ENCODE measurements around the gene CDK7.

CDK7 gene

DNA sequence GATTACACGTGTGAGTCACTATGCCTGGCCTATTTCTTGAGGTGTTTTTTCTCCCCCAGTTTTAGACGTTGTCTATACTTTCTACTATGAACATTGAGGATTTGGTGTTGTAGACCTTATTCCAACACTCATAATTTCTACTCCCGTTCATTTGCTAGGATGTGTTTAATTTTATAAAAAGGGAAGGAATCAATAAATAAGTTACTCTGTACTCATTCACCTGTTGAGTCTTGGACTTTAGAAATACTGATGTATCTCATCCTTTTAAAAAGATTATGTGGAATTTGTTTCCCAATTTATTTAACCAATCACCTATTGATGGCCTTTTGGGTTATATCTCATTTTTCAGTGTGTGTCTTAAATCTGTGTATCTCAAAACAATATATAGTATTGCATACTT, 3.2 kb downstream of the CDK7 start:
- DNase-seq, result no peak

DNA sequence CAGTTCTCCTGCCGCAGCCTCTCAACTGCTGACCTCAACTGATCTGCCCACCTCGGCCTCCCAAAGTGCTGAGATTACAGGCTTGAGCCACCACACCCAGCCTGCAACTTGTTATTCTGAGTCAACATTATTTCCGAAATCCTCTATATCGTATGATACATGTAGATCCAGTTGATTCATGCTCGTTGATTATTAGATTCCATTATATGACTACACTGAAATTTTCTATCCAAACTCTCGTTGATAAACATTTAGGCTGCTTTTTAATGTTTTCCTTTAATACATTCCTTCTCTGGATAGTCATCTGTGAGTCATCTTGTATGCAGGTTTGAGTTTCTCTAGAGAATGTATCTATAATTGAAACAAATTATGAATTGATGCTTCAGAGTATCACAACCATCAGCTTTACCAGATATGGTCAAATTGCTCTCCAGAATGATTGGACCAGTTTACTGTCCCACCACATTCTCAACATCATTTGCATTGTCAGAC, 4.1 kb downstream of the CDK7 start:
- DNase-seq, result peak; percentile 90

DNA sequence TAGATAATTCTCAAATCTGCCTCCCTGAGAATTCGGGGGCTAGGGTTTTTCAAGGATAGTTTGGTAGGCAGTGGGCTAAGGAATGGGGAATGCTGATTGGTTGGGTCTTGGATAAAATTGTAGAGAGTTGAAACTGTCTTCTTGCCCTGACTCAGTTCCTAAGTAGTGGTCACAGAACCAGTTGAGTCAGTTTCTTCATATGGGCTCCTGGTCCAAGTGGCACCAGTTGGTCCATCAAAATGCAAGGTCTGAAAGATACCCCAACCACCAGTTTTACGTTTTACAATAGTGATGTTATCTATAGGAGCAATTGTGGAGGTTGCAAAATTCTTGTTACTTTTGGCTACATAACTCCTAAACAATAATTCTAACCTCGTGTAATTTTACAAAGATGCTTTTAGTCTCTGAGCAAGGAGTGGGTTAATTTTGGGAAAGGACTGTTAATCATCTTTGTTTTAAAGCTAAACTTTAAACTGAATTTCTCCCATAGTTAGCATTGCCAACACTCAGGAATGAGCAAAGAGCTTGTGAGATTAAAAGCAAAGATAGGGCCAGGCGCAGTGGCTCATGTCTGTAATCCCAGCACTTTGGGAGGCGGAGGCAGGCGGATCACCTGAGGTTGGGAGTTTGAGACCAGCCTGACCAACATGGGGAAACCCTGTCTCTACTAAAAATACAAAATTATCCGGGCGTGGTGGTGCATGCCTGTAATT, 7.7 kb downstream of the CDK7 start:
- DNase-seq, result no peak

DNA sequence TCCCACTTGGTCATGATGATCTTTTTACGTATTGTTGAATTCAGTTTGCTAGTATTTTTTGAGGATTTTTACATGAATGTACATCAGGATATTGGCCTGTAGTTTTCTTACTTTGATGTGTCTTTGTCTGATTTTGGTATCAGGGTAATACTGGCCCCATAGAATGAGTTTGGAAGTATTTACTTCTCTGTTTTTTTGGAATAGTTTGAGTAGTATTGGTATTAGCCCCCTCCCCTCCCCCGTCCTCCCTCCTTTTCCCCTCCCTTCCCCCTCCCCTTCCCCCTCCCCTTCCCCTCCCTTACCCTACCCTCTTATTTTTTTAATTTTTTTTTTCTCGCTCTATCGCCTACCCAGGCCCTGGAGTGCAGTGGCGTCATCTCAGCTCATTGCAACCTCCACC, 10.3 kb downstream of the CDK7 start:
- no peak for DNase-seq

DNA sequence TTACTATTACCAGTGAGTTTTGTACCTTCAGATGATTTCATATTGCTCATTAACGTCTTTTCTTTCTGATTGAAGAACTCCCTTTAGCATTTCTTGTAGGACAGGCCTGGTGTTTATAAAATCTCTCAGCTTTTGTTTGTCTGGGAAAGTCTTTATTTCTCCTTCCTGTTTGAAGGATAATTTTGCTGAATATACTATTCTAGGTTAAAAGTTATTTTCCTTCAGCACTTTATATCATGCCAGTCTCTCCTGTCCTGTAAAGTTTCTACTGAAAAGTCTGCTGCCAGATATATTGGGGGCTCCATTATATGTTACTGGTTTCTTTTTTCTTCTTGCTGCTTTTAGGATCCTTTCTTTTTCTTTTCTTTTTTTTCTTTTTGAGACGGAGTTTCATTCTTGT, 13.3 kb downstream of the CDK7 start:
- no peak for DNase-seq

DNA sequence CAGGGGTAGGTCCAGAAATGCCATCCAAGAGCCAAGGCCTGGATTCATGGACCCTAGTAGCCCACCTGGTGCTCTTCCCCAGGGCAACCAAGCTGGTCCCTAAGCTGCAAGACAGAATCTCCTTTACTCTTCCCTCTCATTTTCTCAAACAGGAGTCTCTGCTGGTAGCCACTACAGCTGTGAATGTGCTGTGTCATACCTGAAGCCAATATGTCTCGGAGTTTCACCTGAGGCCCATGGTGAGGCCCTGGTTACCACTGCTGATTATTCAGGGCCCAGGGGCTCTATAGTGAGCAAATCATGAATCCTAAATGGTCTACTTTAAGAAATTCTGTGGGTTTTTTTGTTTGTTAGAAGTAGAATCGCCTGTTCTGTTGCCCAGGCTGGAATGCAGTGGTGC, 15.9 kb downstream of the CDK7 start:
- DNase-seq, result no peak

DNA sequence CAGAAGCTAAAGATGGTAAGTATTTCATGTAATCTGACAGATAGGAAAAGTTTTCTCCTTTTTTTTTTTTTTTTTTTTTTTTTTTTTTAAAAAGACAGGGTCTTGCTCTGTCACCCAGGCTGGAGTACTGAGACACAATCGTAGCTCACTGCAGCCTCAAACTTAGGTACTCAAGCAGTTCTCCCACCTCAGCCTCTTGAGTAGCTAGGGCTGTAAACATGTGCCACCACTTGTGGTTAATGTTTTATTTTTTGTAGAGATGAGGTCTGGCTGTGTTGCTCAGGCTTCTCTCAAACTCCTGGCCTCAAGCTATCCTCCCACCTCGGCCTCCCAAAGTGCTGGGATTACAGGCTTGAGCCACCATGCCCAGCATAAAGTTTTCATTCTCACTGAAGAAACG, 17.8 kb downstream of the CDK7 start:
- no peak for DNase-seq

DNA sequence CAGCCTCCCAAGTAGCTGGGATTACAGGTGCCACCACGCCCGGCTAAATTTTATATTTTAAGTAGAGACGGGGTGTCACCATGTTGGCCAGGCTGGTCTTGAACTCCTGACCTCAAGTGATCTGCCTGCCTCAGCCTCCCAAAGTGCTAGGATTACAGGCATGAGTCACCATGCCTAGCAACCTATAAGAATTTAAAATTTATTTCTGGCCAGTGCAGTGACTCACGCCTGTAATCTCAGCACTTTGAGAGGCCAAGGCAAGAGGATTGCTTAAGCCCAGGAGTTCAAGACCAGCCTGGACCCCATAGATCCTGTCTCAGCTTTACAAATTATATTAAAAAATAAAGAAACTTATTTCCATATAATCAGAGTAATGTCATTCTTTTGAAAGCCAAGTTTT, 21.3 kb downstream of the CDK7 start:
- peak; percentile 24 for DNase-seq

DNA sequence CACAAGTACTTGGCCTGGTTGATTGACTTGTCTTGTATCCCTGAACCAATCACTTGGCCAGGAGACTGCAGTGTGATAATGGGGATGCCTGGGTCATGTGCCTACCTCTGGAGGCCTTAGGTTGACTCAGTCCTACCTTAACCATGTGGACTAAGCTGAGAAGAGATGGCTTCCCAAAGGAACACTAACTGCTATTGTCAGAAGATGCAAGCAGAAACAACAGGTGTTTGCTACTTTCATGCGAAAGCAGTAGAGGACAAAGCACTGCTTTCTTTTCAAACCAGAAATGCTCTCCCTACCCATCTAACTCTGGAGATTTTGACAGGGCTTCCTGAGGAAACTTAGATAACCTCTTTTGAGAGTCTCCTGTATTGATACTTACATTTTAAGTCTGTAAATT, 22.9 kb downstream of the CDK7 start:
- DNase-seq, result no peak

DNA sequence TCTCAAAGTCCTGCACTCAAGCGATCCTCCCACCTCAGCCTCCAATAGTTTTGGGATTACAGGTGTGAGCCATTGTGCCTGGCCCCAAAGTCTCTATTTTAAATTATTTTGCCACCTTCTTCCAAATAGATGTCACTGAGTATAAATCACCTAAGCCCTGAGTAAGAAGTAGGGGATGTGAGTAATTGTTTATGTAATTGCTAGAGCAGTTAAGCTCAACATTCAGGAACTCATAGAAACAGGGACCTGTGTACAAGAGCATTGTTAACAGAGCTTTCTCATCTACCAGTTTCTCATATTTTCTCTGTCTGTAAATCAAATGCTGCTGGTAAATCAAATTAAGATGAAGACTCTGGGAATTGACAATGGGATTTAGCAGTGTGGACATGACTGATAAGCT, 26.3 kb downstream of the CDK7 start:
- no peak for DNase-seq

DNA sequence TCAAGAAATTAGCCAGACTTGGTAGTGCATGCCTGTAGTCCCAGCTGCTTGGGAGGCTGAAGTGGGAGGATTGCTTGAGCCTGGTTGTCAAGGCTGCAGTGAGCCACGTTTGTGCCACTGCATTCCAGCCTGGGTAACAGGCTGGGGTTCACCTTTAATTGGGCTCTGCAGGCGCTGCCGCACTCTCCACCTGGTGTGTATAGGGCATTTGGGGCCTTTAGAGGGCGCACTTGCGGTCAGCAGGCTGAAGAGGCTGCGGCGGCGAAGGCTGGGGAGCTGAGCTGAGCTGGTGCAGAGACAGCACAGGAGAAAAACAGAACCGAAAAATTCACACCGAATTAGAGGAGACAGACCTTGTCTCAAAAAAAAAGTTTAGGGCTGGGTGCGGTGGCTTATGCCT, 31.2 kb downstream of the CDK7 start:
- peak; percentile 5 for DNase-seq

DNA sequence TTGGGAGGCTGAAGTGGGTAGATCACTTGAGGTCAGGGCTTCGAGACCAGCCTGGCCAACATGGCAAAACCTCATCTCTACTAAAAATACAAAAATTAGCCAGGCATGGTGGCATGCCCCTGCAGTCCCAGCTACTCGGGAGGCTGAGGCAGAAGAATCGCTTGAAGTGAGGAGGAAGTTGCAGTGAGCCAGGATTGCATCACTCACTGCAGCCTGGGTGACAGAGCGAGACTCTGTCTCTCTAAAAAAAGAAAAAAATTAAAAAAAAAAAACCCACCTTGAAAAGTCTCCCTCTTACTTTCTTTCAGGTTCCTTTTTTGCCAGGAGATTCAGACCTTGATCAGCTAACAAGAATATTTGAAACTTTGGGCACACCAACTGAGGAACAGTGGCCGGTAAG, 34.2 kb downstream of the CDK7 start:
- DNase-seq, result no peak

DNA sequence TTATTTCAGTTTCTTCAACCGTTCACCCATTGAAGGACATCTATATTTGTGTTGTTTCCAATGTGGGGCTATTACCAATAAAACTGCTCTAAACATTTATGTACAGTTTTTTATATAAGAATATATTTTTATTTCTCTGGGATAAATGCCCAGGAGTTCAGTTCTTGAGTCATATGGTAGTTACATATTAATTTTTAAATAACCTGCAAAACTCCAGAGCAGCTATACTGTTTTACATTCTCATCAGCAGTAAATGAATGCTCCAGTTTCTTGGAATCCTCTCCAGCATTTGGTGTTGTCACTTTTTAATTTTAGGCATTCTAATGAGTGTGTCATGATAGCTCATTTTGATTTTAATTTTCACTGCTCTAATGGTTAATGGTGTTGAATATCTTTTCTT, 36.2 kb downstream of the CDK7 start:
- DNase-seq, result no peak

DNA sequence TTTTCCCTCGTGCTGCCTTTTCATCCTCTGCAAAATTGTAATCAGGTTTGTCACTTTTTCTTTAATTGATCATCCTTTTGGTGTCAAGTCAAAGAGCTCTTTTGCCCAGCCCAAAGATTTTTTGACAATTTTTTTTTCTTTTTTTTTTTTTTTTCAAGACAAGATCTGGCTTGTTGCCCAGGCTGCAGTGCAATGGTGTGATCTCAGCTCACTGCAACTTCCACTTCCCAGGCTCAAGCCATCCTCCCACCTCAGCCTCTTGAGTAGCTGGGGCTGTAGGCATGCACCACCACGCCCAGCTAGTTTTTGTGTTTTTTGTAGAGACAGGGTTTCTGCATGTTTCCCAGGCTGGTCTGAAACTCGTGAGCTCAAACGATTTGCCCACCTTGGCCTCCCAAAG, 36.7 kb downstream of the CDK7 start:
- peak; percentile 77 for DNase-seq

DNA sequence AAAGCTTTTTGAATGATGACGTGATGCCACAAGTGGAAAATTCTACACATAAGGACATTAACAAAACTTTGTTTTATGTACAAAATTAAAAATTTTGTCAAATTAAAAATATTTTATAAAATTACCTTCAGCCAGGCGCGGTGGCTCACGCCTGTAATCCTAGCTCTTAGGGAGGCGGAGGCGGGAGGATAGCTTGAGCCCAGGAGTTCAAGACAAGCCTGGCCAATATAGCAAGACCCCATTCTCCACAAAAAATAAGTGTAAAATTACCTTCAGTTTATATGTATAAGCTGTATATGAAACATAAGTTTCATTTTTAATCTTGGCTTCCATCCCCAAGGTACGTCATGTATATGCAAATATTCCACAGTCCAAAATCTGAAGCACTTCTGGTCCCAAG, 40.9 kb downstream of the CDK7 start:
- no peak for DNase-seq

DNA sequence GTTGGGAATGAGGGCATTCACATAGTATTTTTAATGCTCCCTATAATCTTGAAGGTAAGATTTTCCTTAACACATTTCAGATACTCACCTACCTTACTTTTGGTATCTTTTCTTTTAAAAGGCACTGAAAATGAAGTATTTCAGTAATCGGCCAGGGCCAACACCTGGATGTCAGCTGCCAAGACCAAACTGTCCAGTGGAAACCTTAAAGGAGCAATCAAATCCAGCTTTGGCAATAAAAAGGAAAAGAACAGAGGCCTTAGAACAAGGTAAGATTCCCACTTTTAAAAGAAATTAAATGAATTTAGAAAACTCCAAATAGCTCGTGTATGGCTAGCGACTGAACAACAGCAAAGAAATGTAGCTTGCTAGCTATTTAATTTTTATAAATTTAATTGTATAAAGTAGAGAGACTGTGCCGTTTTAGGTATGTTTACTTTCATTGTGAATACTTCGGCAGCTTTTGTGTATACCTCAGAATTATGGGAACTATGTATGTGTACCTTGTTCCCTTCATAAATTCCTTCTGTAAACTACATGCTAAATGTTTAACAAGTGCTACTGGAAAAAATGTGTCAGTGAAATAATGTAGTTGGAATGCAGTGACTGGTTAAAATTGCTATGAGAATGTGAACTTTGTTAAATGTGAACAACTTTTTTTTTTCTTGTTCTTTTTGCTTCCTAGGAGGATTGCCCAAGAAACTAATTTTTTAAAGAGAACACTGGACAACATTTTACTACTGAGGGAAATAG, 41.9 kb downstream of the CDK7 start:
- peak; percentile 75 for DNase-seq

DNA sequence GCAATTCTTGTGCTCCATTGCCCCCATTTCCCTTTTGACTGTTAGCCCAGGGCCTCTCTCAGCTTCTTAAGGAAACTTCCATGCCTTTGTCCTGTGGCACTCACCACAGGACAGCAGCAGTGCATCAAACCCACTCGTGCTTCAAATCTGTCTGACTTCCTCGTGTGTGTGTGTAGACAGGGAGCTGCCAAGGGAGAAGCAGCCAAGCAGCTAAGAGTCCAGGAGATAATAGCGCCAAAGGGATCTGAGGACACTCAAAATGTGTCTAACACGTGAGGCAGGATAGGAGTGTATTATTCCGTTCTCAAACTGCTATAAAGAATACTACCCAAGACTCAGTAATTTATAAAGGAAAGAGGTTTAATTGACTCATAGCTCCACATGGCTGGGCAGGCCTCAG, 44.8 kb downstream of the CDK7 start:
- DNase-seq, result no peak

DNA sequence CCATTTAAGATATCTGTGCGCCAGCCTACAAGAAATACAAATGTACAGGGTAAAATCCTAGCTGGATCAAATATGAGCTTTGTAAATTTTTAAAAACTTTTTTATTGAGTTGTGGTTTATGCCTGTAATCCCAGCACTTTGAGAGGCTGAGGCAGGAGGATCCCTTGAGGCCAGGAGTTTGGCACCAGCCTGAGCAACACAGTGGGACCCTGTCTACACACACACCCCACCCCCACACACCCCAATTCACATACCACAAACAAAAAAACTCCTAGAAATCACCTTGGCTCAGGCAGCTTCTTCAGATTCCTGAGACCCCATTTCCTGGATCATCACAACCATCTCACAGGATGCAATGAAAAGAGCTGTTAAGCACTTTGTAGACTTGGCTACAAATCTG, 46.4 kb downstream of the CDK7 start:
- DNase-seq, result no peak

DNA sequence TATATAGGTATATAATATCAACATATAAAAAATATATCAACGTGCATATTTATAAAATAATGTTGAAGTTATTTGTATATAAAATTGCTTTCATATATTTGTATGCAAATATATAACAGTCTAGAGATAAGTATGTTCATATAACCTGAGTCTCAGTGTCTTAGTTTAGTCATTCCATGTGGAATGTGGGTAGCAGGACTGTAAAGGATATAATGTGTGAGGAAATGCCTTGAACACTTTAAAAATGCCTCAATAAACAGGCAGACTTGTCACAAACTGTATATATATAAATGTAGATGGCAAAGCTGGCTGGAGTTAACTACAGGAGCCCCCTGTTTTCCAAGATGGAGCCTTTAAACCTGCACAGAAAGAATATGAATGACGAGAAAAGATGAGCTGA, 49.5 kb downstream of the CDK7 start:
- peak; percentile 21 for DNase-seq

DNA sequence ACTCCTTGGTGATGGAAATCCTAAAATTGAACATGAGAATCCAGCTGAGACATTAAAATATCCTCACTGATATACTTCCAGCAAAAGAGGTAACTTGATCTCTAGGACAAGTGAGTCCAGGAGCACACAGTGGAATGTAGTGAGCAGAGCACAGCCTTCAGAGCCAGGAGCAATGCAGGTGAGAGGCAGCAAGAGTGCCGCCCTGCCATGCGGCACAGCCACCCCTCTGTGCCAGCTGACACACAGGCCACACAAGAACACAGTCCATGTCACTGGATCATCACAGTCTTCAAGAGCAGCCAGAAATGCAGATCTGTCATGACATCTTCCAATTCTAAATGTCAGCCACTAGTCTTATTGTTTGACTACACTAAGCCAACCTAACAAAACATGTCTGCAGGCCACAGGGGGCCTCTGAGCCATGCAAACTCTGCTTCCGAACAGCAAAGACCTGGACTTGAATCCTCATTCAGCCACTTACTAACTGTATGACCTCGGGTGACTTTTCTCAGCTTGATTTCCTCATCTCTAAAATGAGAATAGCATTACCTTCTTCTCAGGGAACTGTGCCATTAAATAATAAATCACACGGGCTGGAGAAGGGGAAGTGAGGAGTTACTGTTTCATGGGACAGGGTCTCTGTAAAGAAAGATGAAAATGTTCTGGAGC, 50.9 kb downstream of the CDK7 start:
- DNase-seq, result peak; percentile 37

DNA sequence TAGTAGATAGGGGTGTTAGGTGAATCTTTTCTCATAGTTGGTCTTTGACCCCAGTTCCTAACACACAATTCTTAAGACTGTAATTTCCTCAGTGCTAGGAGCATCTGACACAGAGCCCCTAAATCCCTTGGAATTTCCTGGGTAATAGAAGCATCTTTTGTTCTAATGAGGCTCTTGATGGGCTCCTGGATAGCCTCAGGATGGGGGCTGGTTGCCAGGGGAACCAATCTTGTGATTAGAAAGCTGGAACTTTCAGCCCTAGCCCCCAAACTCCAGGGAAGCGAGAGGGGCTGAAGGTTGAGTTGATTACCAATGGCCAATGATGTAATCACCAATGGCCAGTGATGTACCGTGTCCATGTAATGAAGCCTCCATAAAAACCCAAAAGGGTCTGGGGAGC, 53.4 kb downstream of the CDK7 start:
- no peak for DNase-seq

DNA sequence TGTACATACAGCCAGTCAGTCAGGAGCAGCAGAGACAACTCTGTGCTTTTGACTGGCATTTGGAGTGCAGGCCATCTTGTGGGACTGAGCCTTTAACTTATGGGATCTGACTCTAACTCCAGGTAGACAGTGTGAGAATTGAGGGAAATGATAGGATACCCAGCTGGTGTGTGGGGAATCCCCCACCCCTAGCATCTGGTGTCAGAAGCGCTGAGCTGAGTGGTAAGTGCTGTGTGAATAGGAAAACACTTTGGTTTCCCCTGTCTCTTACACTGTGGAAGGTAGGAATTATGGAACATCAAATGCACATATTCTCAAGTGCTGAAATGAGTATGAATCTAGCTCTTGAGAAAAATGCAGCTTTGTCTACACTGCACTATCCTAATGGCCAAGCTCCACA, 54.0 kb downstream of the CDK7 start:
- no peak for DNase-seq

DNA sequence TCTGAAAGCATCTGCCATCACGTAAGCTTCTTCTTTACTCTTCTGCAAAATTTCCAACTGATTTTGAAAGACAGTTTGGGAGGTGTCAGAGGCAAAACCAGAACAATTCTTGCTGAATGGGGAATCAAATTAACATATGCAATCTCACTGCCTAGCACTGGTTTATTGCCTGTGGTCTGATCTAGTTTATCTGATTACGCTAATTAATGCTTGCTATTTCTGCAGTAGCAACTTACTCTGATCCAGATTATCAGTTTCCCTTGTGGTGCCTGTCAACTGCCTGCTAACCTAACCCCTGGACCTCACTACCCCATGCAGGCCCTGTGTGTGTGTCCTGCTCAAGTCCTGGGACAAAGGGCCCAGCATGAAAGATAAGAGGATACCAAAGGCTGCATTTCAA, 57.6 kb downstream of the CDK7 start:
- DNase-seq, result no peak

DNA sequence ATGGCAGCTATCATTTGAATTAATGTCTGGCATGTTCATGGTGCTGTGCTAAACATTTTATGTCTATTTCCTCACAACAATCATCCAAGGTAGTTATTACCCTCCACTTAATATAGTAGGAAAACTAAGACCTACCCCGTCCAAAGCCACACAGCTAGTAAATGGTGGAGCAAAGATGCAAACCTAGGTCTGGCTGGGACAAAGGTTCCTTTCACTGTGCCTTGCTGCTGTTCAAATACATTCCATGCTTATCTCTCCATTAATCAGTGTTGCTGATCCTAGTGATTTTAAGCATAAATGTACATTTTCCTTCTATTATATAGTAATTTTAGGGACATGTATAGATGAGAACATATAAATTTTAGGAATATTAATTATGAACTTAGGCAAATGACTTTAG, 59.2 kb downstream of the CDK7 start:
- no peak for DNase-seq

Measured in fibroblast of skin of scalp (primary cell).